Prostate gland (tissue), 2 donors: Measurements from ENCODE around the gene SLC35B3. TPM values are rescaled to one million over a fixed set of nuclear protein-coding genes. Genes with fewer than 3 reads are reported as not detected.
"Not testable (repeated sequence)": the region's sequence is repeated elsewhere in the genome, so short reads cannot be mapped to it uniquely, and the experiment has no call there.

ENCODE experiments used
- DNase-seq: peaks from one replicate; pipeline ENCODE4 v3.0.0-alpha.2; 2019; ENCODE audit warnings: low spot score
- H3K27ac ChIP-seq, 2 donors: fragments of 200-600 bp; sonication (generic); 2 replicates each; pipeline ENCODE4 v1.5.1; 2017 to 2019
- H3K27me3 ChIP-seq: fragments of 200-600 bp; sonication (generic); replicated peaks from 2 replicates; pipeline ENCODE4 v1.5.1; 2019; ENCODE audit not compliant: insufficient read depth
- H3K36me3 ChIP-seq, 2 donors: fragments of 200-600 bp; sonication (generic); 1 replicate in 1 of 2; 2 replicates in 1 of 2; pipeline versions ENCODE4 v1.5.1 to v1.8.1; 2017 to 2019
- H3K4me1 ChIP-seq: fragments of 200-600 bp; sonication (generic); replicated peaks from 2 replicates; pipeline ENCODE4 v1.5.1; 2019
- H3K4me3 ChIP-seq, 2 donors: fragments of 200-600 bp; sonication (generic); 2 replicates each; pipeline ENCODE4 v1.5.1; 2017 to 2019
- H3K9me3 ChIP-seq: fragments of 200-600 bp; sonication (generic); 2 replicates; pipeline ENCODE4 v1.5.1; 2017
- POLR2A ChIP-seq: fragments of 450-650 bp; IDR thresholded peaks from one replicate; pipeline ENCODE4 v1.6.1; 2016; ENCODE audit warnings: antibody characterized with exemption, mild to moderate bottlenecking
- POLR2AphosphoS5 ChIP-seq: sonication (generic); formaldehyde crosslinking; IDR thresholded peaks from one replicate; pipeline ENCODE4 v1.6.1; 2017; ENCODE audit warnings: antibody characterized with exemption
- WGBS: methylation state at CpG from one replicate; pipeline ENCODE4 v1.1.5; 2018; 5-methylcytosine and 5-hydroxymethylcytosine counted together
- intact Hi-C: fragments of 100-400 bp; cut with DNase I; formaldehyde crosslinking; loops from one replicate; pipeline ENCODE4 v1.14.2; 2022
- total RNA-seq, 2 donors: library from RNA; depleted of rRNA; stranded (reverse); fragments of >200 nt; gene quantifications; one replicate each; pipeline ENCODE4 v1.1.0, GENCODE V29; 2016
- TF ChIP-seq, protein P1 (sequence below), 4 experiments: fragments of 200-600 bp in 2 of 4; fragments of 450-650 bp in 2 of 4; sonication (generic) in 2 of 4; IDR thresholded peaks; 1 replicate in 3 of 4; 2 replicates in 1 of 4; pipeline ENCODE4 v1.5.1; 2016 to 2019; ENCODE audit warnings: antibody characterized with exemption in 4 of 4, mild to moderate bottlenecking in 2 of 4, moderate library complexity in 2 of 4

The SLC35B3 gene
- total RNA-seq, 2 donors from 2014 or later: 12.3 to 16.9 TPM

DNA sequence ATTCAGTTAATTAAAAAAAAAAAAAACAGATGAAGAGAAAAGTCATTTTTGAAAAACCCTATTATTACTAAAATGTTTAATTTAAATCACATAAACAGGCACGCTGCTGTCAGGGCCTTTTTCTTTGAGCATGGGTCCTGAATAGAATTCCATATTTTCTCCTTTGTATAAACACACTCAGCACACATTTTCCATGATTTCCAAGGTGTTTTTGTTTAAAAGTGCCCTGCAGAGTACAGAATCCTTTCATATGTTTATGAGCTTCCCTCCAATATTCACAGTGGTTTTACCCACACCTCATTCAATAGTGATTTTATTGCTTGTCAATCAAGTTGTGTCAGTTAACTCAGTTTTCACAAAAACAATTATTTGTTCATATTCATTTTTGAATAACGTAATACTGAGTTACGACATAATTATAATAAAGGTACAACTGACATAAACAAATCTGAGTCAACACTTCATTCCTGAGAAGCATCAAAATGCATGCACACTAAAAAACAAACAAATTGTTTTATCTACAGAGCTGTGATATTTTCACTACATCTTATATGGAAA is 15.2 kb downstream of the SLC35B3 start:
- WGBS: 82% methylated on average over 3 of the region's 3 CpGs
- no peaks in the 10 kb centered on the region for H3K9me3 ChIP-seq
- H3K4me3 ChIP-seq: no peak overlapping the region
- no peaks in the 10 kb centered on the region for H3K36me3 ChIP-seq
- H3K27ac ChIP-seq: no peak overlapping the region
- DNase-seq: no peak
- H3K27me3 ChIP-seq: no peaks in the 10 kb centered on the region
- intact Hi-C loops: no loop called here
- TF ChIP-seq, protein P1, sequence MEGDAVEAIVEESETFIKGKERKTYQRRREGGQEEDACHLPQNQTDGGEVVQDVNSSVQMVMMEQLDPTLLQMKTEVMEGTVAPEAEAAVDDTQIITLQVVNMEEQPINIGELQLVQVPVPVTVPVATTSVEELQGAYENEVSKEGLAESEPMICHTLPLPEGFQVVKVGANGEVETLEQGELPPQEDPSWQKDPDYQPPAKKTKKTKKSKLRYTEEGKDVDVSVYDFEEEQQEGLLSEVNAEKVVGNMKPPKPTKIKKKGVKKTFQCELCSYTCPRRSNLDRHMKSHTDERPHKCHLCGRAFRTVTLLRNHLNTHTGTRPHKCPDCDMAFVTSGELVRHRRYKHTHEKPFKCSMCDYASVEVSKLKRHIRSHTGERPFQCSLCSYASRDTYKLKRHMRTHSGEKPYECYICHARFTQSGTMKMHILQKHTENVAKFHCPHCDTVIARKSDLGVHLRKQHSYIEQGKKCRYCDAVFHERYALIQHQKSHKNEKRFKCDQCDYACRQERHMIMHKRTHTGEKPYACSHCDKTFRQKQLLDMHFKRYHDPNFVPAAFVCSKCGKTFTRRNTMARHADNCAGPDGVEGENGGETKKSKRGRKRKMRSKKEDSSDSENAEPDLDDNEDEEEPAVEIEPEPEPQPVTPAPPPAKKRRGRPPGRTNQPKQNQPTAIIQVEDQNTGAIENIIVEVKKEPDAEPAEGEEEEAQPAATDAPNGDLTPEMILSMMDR (IDR thresholded peaks at IDR 0.05): no peak
- TF ChIP-seq POLR2AphosphoS5 (no peak), POLR2A (no peak)
- no peaks in the 10 kb centered on the region for H3K4me1 ChIP-seq

- Histone ChIP-seq H3K27ac (no peak overlapping the region), H3K36me3 (no peaks in the 10 kb centered on the region), H3K4me1 (no peaks in the 10 kb centered on the region), H3K9me3 (no peaks in the 10 kb centered on the region), H3K27me3 (no peaks in the 10 kb centered on the region), H3K4me3 (no peak overlapping the region)
- intact Hi-C loops: no loop called here
- no peak for DNase-seq
- 100% methylated on average over 2 of the region's 2 CpGs for WGBS
- TF ChIP-seq POLR2AphosphoS5: no peak
- TF ChIP-seq, protein P1 (IDR thresholded peaks at IDR 0.05): no peak
- no peak for TF ChIP-seq POLR2A
Observed at GRCh38 chr6:8415913-8416312, 19.4 kb downstream of the SLC35B3 start.

GRCh38 chr6:8415280-8415679 is 20.1 kb downstream of the SLC35B3 start:
- H3K36me3 ChIP-seq: no peaks in the 10 kb centered on the region
- intact Hi-C loops: no loop called here
- DNase-seq: no peak
- WGBS: 82% methylated on average over 3 of the region's 3 CpGs
- TF ChIP-seq POLR2A (no peak), POLR2AphosphoS5 (no peak)
- TF ChIP-seq, protein P1 (IDR thresholded peaks at IDR 0.05): no peak
- no peaks in the 10 kb centered on the region for H3K4me1 ChIP-seq
- no peak overlapping the region for H3K4me3 ChIP-seq
- no peak overlapping the region for H3K27ac ChIP-seq
- no peaks in the 10 kb centered on the region for H3K27me3 ChIP-seq
- no peaks in the 10 kb centered on the region for H3K9me3 ChIP-seq

DNA sequence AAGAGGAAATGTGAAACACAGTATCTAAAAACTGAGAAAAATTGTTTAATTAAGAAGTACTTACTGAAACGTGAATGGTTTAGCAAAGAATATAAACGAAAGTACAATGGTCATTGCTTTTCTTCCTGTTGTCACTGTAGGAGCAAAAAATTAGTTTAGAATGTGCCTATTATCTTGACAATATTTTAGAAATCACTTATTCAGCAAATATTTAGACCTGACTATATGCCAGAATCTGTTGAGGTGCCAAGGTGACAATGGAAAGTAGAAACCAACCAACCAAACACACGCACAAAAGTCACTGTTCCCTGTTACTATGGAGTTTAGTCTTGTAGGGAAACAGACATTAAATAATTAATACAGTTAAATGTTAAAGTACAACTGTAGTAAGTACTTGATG is 20.5 kb downstream of the SLC35B3 start:
- Histone ChIP-seq H3K4me3 (no peak overlapping the region), H3K36me3 (no peaks in the 10 kb centered on the region), H3K4me1 (no peaks in the 10 kb centered on the region), H3K27me3 (no peaks in the 10 kb centered on the region), H3K9me3 (no peaks in the 10 kb centered on the region), H3K27ac (no peak overlapping the region)
- no peak for DNase-seq
- TF ChIP-seq POLR2A (no peak), POLR2AphosphoS5 (no peak)
- TF ChIP-seq, protein P1 (IDR thresholded peaks at IDR 0.05): no peak
- 97% methylated on average over 3 of the region's 3 CpGs for WGBS
- intact Hi-C loops: no loop called here

GRCh38 chr6:8405946-8406345 is 29.4 kb downstream of the SLC35B3 start:
- DNase-seq, H3K9me3 ChIP-seq, H3K27me3 ChIP-seq, H3K4me3 ChIP-seq, H3K4me1 ChIP-seq, intact Hi-C loops, H3K27ac ChIP-seq, H3K36me3 ChIP-seq: not testable (repeated sequence)
- WGBS: 87% methylated on average over 4 of the region's 4 CpGs
